GM18520 (cell line): ENCODE results near the gene SLC22A8.
"Not testable (repeated sequence)": the region's sequence is repeated elsewhere in the genome, so short reads cannot be mapped to it uniquely, and the experiment has no call there.

ENCODE experiments used
- ATAC-seq: cut with Tn5 transposase; IDR thresholded peaks from one replicate; pipeline ENCODE4 v1.9.1; 2021; ENCODE audit not compliant: unreplicated experiment

The SLC22A8 gene

GRCh38 chr11:62994775-62995174 is 20.9 kb downstream of the SLC22A8 start:
- ATAC-seq = no peak

GRCh38 chr11:62988276-62988675 is 27.4 kb downstream of the SLC22A8 start:
- no peak for ATAC-seq

DNA sequence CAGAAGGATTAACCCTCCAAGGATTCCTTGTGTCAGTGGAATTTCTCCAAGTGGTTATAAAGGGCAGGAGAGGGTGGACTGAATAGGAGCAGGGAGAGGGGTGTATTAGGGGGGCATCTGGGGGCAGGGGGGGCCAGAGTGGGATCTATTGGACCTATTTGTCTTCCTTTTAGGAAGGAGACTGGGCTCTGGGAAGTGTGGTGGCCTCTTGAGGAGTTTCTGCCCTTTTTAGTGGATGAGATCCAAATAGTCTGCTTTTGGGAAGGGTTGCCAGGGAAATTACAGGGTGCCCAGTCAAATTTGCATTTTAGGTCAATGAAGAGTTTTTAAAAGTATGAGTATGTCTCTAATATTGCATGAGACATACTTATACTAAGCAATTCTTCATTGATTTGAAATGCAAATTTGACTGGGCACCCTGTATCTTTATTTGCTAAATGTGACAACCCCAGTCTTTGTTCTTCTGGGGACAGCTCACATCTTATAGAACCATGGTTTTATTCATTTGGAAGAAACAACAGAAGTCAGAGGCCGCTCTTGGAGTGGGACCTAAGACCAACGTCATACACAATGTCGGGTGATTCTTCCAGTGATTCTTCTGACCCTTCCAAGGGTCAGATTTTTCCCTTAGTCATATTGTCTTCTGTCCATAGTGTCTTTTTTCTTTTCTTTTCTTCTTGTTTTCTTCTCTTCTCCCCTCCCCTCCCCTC is 30.4 kb downstream of the SLC22A8 start:
- no peak for ATAC-seq

DNA sequence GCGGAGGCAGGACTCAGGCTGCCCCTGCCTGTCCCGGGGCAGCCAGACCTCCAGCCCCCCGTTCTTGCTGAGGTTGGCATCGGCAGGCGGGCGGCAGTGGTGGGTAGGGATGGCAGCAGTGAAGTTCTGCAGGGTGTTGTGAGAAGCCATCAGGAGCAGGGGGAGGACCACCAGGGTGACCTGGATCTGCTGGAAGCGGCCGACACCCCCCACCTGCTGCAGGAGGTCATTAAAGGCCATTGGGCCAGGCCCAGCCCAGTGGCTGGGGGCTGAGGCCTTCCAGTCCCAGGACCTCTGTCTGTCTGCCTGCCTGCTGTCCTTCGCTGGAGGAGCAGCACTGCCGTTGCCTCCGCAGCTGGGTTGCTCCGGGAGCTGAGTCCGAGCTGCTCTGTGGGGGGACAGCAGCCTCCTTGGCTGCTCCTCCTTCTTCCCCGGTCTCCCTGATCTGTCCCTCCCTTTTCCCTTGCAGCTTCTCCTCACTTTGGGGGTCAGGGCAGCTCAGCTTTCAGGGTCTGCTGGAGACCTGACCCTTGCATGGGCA is 31.1 kb downstream of the SLC22A8 start, which contains the start of gene SLC22A6:
Gene SLC22A6, minus strand, starts transcription at position 517 of the 541 bp plus-strand sequence. Its CDS starts 277 bp downstream, at position 240.
- ATAC-seq = no peak

GRCh38 chr11:62983536-62984199 is 32.0 kb downstream of the SLC22A8 start:
- no peak for ATAC-seq

GRCh38 chr11:62981743-62982142 is 33.9 kb downstream of the SLC22A8 start:
- no peak for ATAC-seq

GRCh38 chr11:62980133-62980760 is 35.4 kb downstream of the SLC22A8 start:
- no peak for ATAC-seq

GRCh38 chr11:62976109-62976508 is 39.5 kb downstream of the SLC22A8 start:
- no peak for ATAC-seq

- ATAC-seq = no peak
Measured at GRCh38 chr11:62974848-62975522, 40.7 kb downstream of the SLC22A8 start.

GRCh38 chr11:62965574-62965973 is 50.1 kb downstream of the SLC22A8 start:
- no peak for ATAC-seq

DNA sequence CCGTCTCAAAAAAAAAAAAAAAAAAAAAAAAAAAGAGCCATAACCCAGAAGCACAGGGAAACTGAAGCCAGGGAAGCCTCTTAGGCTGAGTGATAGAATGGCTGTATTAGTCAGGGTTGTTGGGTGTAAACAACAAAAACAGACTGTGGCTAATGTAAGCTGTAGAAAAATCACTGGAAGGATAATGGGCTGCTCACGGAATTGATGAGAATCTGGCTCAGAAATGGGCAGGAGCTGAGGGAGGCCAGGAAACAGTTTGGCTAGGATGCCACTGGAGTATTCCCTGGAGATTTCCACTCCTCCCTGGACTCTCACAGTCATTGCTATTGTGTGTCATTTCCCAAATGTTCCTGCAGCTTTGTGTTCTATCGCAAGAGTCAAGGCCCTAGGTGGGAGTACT is 53.2 kb downstream of the SLC22A8 start:
- no peak for ATAC-seq

GRCh38 chr11:62961017-62961570 is 54.5 kb downstream of the SLC22A8 start:
- ATAC-seq = no peak

DNA sequence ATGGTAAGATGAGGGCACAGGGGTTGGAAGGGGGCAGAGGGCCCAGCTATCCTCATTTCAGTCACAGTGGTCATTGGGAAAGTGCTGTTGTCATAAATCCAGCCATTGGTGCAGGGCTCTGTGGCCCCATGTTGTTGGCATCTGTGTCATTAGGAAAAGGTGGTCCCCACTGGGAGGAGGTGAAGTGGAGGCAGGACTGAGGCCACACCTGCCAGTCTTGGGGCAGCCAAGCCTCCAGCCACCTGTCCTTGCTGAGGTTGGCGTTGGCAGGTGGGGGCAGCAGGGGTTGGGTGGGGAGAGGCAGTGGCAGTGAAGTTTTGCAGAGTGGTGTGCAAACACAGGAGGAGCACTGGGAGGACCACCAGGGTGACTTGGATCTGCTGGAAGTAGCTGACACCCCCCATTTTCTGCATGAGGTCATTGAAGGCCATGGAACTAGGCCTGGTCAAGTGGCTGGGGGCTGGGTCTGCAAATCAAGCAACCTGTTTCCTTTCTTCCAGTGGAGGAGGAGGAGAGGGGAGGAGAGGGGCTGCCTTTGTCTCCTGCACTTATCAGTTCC is 56.1 kb downstream of the SLC22A8 start:
- ATAC-seq = no peak

DNA sequence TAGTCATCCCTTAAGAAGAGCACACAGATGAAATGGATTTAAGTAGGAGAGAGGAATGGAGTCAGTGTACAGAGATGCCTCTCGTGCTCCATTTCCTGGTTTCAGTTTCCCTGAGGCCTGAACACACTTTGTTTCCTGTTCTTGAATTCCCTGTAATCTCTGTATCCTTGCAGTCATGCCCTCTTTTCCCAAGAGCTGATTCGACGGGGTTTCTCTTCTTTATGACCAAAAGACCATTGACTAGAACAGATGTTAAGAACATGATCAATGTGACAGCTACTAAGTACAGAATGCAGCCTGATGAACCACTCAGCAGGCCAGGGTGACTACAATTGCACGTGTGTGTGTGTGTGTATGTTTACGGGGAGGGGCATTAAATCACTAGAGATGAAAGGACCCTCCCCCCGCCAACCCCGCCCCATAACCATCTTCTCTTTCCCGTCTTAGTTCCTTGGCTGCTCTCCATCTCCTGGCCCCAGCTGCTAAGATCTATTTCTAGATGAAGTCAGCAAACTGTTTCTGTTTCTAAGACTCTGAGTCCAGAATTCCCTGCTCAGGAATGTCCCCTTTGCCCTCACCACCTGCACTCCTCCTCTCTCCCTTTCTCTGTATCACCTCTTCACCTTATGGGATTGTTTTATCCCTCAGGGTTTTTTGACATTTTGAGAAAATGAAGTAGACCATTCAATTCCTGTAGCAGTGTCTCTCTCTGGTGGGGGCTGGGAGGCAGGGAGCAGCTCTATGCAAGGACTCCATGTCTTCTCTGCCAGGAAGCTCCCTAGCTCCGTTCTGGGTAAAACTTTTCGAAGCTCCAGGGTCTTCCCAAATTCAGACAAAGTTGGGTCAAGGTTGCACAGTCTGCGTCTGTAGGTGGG is 56.9 kb downstream of the SLC22A8 start:
- ATAC-seq = no peak

DNA sequence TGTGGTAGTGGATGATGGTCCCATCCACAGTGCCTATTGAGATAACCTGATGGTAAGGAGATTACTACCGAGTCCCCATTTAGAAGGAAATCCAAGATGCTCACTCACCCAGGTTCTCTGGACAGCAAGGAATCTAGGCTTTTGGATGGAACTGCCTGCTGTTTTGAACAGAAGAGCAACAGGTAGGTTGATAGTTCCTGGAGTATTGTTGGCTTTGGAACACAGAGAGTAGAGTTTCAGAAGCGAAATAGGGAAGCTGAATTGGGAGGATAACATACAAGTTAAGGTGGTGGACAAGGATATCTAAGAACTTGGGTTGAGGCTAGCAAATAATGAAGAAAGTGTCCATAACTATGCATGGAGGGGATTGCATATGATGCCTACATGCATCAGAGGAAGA is 58.5 kb downstream of the SLC22A8 start:
- no peak for ATAC-seq

GRCh38 chr11:62954478-62954877 is 61.2 kb downstream of the SLC22A8 start:
- ATAC-seq = no peak

GRCh38 chr11:62953811-62954210 is 61.8 kb downstream of the SLC22A8 start:
- no peak for ATAC-seq

- no peak for ATAC-seq
Measured at GRCh38 chr11:62948765-62949320, 66.8 kb downstream of the SLC22A8 start.

DNA sequence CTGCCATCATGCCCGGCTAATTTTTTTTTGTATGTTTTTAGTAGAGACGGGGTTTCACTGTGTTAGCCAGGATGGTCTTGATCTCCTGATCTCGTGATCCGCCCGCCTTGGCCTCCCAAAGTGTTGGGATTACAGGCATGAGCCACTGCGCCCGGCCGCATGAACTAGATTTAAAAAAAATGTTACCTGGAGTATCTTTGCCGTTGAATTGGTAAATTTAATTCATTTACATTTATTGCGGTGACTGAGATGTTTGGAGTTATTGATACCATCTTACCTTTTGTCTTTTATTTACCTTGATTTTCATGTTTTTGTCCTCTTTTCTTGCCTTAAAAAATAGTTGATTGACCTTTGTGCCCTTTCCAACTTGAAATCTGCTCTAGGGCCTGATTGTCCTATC is 70.1 kb downstream of the SLC22A8 start:
- not testable (repeated sequence) for ATAC-seq
